Chondrocyte (in vitro differentiated cells): ENCODE results near the gene LRP2BP. TPM values are rescaled to one million over a fixed set of nuclear protein-coding genes. Genes with fewer than 3 reads are reported as not detected.
"Not testable (repeated sequence)": the region's sequence is repeated elsewhere in the genome, so short reads cannot be mapped to it uniquely, and the experiment has no call there.

Experiments
- DNase-seq: peaks from one replicate; pipeline ENCODE4 v3.0.0; 2021; ENCODE audit warnings: mixed read lengths, low spot score
- H3K27ac Mint-ChIP-seq: one replicate; pipeline ENCODE4 v1.8.0; 2021; ENCODE audit warnings: mild to moderate bottlenecking, moderate library complexity, mixed read lengths; ENCODE audit not compliant: unreplicated experiment
- H3K27me3 Mint-ChIP-seq: 2 replicates; pipeline ENCODE4 v1.8.0; 2021; ENCODE audit warnings: low read depth, mixed read lengths
- H3K36me3 Mint-ChIP-seq: 2 replicates; pipeline ENCODE4 v1.8.0; 2021; ENCODE audit warnings: low read depth, mixed read lengths
- H3K4me1 Mint-ChIP-seq: 2 replicates; pipeline ENCODE4 v1.8.0; 2021; ENCODE audit warnings: low read depth, mild to moderate bottlenecking, mixed read lengths
- H3K4me3 Mint-ChIP-seq: one replicate; pipeline ENCODE4 v1.8.0; 2021; ENCODE audit warnings: mild to moderate bottlenecking, moderate library complexity, mixed read lengths; ENCODE audit not compliant: unreplicated experiment
- H3K9me3 Mint-ChIP-seq: 2 replicates; pipeline ENCODE4 v1.8.0; 2021; ENCODE audit warnings: low read depth, mixed read lengths
- CTCF ChIP-seq: fragments of 200-600 bp; sonication (generic); IDR thresholded peaks from 2 replicates; pipeline ENCODE4 v1.5.0; 2021; ENCODE audit warnings: antibody characterized with exemption, mild to moderate bottlenecking, moderate library complexity
- total RNA-seq: library from RNA; stranded (reverse); gene quantifications from 3 replicates; pipeline ENCODE4 v1.2.1, GENCODE V29; 2021

Gene LRP2BP
- total RNA-seq, 1 donor from 2014 or later = 0.52 TPM

GRCh38 chr4:185335579-185335978, 60.1 kb downstream of the LRP2BP start:
- Mint-ChIP-seq H3K27ac (peak overlapping the region; percentile 37), H3K27me3 (no peaks in the 10 kb centered on the region), H3K9me3 (peaks cover 8% of the 10 kb centered on the region), H3K4me1 (peaks cover 50% of the 10 kb centered on the region), H3K4me3 (no peak overlapping the region), H3K36me3 (peaks cover 29% of the 10 kb centered on the region)
- no peak for TF ChIP-seq CTCF
- DNase-seq = no peak

GRCh38 chr4:185334326-185334725, 61.4 kb downstream of the LRP2BP start:
- no peaks in the 10 kb centered on the region for H3K27me3 Mint-ChIP-seq
- peaks cover 34% of the 10 kb centered on the region for H3K36me3 Mint-ChIP-seq
- no peak for TF ChIP-seq CTCF
- H3K27ac Mint-ChIP-seq = no peak overlapping the region
- H3K4me1 Mint-ChIP-seq = peaks cover 44% of the 10 kb centered on the region
- DNase-seq = no peak
- no peak overlapping the region for H3K4me3 Mint-ChIP-seq
- peaks cover 16% of the 10 kb centered on the region for H3K9me3 Mint-ChIP-seq

GRCh38 chr4:185332575-185333464, 62.9 kb downstream of the LRP2BP start:
- TF ChIP-seq CTCF = no peak
- H3K4me3 Mint-ChIP-seq = no peak overlapping the region
- peaks cover 9% of the 10 kb centered on the region for H3K9me3 Mint-ChIP-seq
- H3K27ac Mint-ChIP-seq = no peak overlapping the region
- no peak for DNase-seq
- H3K4me1 Mint-ChIP-seq = peaks cover 41% of the 10 kb centered on the region
- peaks cover 35% of the 10 kb centered on the region for H3K36me3 Mint-ChIP-seq
- H3K27me3 Mint-ChIP-seq = no peaks in the 10 kb centered on the region

- peaks cover 23% of the 10 kb centered on the region for H3K4me1 Mint-ChIP-seq
- H3K9me3 Mint-ChIP-seq, DNase-seq, H3K27me3 Mint-ChIP-seq, H3K4me3 Mint-ChIP-seq, H3K27ac Mint-ChIP-seq: not testable (repeated sequence)
- H3K36me3 Mint-ChIP-seq = peaks cover 24% of the 10 kb centered on the region
Measured at GRCh38 chr4:185329879-185330510, 65.7 kb downstream of the LRP2BP start.

- peaks cover 32% of the 10 kb centered on the region for H3K36me3 Mint-ChIP-seq
- H3K4me3 Mint-ChIP-seq = no peak overlapping the region
- peak overlapping the region; percentile 34 for H3K27ac Mint-ChIP-seq
Measured at GRCh38 chr4:185328586-185328985, 67.1 kb downstream of the LRP2BP start.

GRCh38 chr4:185325721-185326120, 70.0 kb downstream of the LRP2BP start:
- H3K9me3 Mint-ChIP-seq, H3K27ac Mint-ChIP-seq, H3K4me3 Mint-ChIP-seq, DNase-seq, H3K27me3 Mint-ChIP-seq: not testable (repeated sequence)
- H3K36me3 Mint-ChIP-seq = peaks cover 32% of the 10 kb centered on the region
- peaks cover 32% of the 10 kb centered on the region for H3K4me1 Mint-ChIP-seq

More at GRCh38 chr4:185328586-185328985, 67.1 kb downstream of the LRP2BP start:
- TF ChIP-seq CTCF = no peak
- Mint-ChIP-seq H3K9me3 (peaks cover 9% of the 10 kb centered on the region), H3K27me3 (no peaks in the 10 kb centered on the region), H3K4me1 (peaks cover 32% of the 10 kb centered on the region)
- no peak for DNase-seq

GRCh38 chr4:185324361-185324760, 71.4 kb downstream of the LRP2BP start:
- peak overlapping the region; percentile 11 for H3K27ac Mint-ChIP-seq
- H3K27me3 Mint-ChIP-seq, H3K4me3 Mint-ChIP-seq: not testable (repeated sequence)

More at GRCh38 chr4:185324361-185324760, 71.4 kb downstream of the LRP2BP start:
- Mint-ChIP-seq H3K36me3 (peaks cover 29% of the 10 kb centered on the region), H3K4me1 (peaks cover 26% of the 10 kb centered on the region)
- DNase-seq, H3K9me3 Mint-ChIP-seq: not testable (repeated sequence)
